ENCODE data around the gene CLEC4E.
"Not testable (repeated sequence)": the region's sequence is repeated elsewhere in the genome, so short reads cannot be mapped to it uniquely, and the experiment has no call there.

CLEC4E gene

DNA sequence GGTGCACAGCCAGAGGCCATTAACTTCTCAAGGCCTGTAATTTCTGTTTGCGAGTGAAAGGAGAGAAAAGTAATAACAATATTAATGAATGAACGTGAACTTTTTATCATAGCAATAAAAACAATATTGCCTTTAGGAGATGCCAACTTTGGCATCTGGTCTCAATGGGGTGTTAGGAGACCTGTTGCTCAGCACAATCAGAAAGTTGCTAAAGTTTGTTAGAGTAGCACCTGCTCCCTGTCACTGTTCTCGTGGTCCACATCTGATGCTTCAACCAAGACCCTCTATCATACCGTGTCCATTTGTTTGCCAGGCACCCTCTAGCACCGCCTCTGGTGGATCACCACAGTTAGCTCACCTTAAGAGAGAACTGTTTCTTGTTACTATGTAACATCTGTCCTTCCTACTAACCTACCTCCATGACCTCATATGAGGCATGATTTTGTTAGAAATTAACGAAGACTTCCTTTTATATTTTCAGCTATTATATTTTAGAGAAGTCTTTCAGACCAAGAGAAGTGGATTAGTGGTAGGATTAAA is 12.5 kb upstream of the CLEC4E start:
- H3K4me3 ChIP-seq, result no peak overlapping the region
- TF ChIP-seq, protein P1, sequence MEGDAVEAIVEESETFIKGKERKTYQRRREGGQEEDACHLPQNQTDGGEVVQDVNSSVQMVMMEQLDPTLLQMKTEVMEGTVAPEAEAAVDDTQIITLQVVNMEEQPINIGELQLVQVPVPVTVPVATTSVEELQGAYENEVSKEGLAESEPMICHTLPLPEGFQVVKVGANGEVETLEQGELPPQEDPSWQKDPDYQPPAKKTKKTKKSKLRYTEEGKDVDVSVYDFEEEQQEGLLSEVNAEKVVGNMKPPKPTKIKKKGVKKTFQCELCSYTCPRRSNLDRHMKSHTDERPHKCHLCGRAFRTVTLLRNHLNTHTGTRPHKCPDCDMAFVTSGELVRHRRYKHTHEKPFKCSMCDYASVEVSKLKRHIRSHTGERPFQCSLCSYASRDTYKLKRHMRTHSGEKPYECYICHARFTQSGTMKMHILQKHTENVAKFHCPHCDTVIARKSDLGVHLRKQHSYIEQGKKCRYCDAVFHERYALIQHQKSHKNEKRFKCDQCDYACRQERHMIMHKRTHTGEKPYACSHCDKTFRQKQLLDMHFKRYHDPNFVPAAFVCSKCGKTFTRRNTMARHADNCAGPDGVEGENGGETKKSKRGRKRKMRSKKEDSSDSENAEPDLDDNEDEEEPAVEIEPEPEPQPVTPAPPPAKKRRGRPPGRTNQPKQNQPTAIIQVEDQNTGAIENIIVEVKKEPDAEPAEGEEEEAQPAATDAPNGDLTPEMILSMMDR (IDR thresholded peaks at IDR 0.05), result no peak
- DNase-seq (ENCODE audit: low spot score), result no peak
- no peak overlapping the region for H3K27ac ChIP-seq

DNA sequence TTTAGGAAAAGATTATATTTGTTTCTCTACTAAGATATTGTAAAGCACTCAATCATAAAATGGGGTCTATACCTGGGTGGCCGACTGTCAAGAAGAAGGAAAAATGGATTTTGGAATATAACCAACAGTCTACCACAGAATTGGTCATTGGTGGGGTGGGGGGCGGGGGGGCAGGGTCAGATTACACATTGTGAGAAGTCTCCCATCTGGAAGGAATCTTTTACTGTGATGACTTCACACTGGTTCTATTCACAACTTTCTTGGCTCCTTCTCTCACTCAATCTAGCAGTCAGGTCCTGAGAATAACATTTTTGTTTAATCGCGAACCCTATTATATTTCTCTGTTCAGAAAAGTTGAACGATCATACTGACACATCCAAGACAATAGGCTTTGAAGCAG is 8.7 kb upstream of the CLEC4E start:
- Histone ChIP-seq H3K27ac (no peak overlapping the region), H3K4me3 (no peak overlapping the region)
- TF ChIP-seq, protein P1 (IDR thresholded peaks at IDR 0.05), result no peak
- DNase-seq (ENCODE audit: low spot score), result no peak

DNA sequence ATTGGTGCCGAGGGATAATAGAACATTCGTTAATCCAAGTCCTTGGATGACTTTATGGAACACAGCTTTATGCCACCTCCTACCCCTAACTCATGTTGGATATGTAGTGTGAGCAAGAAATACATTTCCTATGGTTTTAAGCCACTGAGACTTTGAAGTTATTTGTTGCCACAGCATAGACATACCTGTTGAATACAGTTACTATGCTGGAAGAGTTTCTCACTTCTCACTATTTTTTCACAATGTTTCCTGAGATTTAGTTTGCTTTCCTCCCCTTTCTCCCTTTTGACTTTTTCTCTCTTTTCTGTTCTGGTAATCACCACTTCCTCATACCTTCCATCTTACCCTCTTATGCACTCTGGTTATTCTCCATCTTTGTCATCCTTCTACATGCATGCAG is 7.5 kb upstream of the CLEC4E start:
- TF ChIP-seq, protein P1 (IDR thresholded peaks at IDR 0.05), result no peak
- H3K4me3 ChIP-seq, result no peak overlapping the region
- H3K27ac ChIP-seq, result no peak overlapping the region
- no peak for DNase-seq (ENCODE audit: low spot score)

DNA sequence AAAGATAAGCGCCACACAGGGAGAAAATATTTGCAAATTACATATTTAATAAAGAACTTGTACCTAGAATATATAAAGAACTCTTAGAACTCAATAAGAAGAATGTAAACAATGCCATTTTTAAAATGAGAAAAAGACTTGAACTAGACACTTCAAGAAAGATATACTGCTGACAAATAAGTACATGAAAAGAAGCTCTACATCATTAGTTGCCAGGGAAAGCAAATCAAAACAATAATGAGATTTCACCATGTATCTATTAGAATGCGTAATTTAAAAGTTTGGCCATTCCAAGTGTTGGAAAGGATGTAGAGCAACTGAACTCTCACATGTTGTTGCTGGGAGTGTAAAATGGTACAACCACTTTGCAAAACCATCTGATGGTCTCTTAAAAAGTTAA is 6.9 kb upstream of the CLEC4E start:
- TF ChIP-seq, protein P1 (IDR thresholded peaks at IDR 0.05), result no peak
- Histone ChIP-seq H3K4me3 (no peak overlapping the region), H3K27ac (no peak overlapping the region)
- DNase-seq (ENCODE audit: low spot score), result no peak

DNA sequence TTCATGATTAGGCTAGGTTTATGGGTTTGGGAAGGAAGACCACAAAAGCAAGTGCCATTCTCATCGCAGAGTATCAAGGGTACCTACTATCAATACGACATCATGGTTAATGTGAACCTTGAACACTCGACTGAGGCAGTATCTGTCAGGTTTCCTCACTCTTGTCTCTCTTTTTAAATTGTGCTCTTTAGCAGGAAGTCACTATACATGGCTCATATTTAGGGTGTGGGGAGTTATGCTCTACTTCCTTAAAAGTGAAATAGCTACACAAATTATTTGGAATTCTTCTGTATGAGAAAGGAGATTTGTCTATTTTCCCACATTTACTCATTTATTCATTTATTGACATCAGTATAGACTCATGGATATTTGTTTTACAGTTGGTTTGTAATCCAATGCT is 5.9 kb upstream of the CLEC4E start:
- no peak overlapping the region for H3K4me3 ChIP-seq
- TF ChIP-seq, protein P1 (IDR thresholded peaks at IDR 0.05), result no peak
- DNase-seq (ENCODE audit: low spot score), result no peak
- H3K27ac ChIP-seq, result no peak overlapping the region

DNA sequence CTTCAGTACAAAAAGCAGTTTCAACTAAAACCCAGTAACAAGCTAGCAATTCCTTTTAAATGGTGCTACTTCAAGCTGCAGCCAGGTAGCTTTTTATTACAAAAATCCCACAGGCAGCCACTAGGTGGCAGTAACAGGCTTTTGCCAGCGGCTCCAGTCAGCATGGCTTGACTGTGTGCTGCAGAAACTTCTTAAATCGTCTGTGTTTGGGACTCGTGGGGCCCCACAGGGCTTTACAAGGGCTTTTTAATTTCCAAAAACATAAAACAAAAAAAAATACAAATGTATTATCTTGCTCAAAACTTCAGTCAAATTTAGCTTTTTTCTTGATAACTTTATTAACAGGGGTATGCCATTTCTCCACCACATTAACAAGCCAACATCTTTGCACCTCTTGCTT is 3.6 kb upstream of the CLEC4E start:
- H3K4me3 ChIP-seq, result no peak overlapping the region
- H3K27ac ChIP-seq, result no peak overlapping the region
- no peak for DNase-seq (ENCODE audit: low spot score)
- TF ChIP-seq, protein P1 (IDR thresholded peaks at IDR 0.05), result peak; percentile 88

DNA sequence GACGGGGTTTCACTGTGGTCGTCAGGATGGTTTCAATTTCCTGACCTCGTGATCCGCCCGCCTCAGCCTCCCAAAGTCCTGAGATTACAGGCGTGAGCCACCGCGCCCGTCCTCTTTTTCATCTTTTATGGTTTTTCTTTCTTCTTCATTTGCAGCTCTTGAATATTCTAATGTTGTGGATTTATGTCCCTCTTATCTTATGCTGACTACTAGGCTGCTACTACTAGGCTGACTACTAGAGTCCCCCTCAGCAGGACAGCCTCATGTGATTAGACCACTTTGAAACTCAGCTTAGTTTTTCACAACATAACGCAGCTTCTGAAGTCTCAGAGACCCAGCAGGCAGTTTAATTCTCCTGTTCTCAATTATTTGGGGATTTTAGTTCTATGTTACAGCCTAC is 857 bp upstream of the CLEC4E start:
- DNase-seq (ENCODE audit: low spot score), result no peak
- TF ChIP-seq, protein P1 (IDR thresholded peaks at IDR 0.05), result no peak
- Histone ChIP-seq H3K4me3 (no peak overlapping the region), H3K27ac (no peak overlapping the region)

DNA sequence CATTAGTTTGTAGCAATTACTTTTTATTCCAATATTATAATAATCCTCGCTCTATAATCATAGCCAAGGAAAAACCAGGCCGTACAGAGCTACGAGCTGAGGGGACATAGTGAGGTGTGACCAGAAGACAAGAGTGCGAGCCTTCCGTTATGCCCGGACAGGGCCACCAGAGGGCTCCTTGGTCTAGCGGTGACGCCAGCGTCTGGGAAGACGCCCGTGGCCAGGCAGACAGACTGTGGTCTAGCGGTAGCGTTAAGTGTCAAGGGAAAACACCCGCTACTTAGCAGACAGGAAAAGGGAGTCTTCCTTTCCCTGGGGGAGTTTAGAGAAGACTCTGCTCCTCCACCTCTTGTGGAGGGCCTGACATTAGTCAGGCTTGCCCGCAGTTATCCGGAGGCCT is 2.9 kb downstream of the CLEC4E start:
- not testable (repeated sequence) for H3K27ac ChIP-seq; DNase-seq (ENCODE audit: low spot score); H3K4me3 ChIP-seq
